ENCODE measurements around the gene PXMP4. TPM values are rescaled to one million over a fixed set of nuclear protein-coding genes. Genes with fewer than 3 reads are reported as not detected.
"Not testable (repeated sequence)": the region's sequence is repeated elsewhere in the genome, so short reads cannot be mapped to it uniquely, and the experiment has no call there.

PXMP4 gene
- total RNA-seq, 1 experiment from 2014 or later, result 1.3 TPM

DNA sequence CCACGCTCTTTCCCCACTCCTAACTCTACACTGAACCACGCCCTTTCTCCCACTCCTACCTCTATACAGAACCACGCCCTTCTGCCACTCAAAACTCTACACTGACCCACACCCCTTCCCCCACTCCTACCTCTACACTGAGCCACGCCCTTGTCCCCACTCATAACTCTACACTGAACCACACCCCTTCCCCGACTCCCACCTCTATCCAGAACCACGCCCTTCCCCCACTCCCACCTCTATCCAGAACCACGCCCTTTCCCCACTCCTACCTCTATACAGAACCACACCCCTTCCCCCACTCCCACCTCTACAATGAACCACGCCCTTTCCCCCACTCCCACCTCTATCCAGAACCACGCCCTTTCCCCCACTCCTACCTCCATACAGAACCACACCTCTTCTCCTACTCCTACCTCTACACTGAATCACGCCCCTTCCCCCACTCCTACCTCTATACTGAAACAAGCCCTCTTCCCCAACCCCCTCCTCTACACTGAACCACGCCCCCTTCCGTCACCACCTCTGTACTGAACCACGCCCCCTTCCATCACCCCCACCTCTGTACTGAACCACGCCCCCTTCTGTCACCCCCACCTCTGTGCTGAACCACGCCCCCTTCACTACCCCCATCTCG, 10.1 kb downstream of the PXMP4 start:
- in situ Hi-C loops (cut with HindIII; ENCODE audit: low sequenced_read_pairs), result no loop called here
- no peak for DNase-seq (ENCODE audit: low spot score)

DNA sequence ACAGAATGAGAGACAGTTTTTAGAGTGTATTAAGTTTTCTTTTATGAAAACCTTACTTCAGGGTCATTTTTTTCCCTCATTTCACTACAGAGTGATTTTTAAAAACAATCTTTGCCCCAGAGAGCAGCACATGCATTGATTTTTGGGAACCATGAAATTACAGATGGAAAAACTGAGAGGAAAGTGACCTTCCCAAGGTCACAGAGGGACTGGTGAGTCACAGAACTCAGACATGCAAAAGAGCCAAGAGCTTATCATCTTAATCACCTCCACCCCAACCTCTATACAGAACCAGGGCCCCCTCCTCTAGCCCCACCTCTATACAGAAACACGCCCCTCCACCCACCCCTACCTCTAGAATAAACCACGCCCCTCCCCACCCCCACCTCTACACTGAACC, 10.7 kb downstream of the PXMP4 start:
- in situ Hi-C loops (cut with HindIII; ENCODE audit: low sequenced_read_pairs), result no loop called here
- no peak for DNase-seq (ENCODE audit: low spot score)

DNA sequence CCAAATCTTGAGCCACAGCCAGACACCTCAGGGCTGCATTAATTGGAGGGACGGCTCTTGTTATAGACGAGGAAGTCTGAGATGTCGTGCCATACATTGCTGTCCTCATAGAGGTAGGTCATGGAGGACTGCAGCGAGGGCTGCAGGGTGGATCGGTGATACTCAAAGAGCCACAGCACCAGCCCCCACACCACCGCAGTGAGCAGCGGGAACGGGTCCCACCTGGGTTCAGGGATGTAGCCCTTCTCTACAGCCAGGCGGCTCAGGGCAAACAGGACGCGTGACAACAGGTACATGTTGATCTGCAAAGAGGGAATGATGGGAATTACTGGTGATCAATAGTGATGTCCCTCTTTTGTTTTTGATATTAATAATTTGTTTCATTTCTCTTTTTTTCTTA, 12.4 kb downstream of the PXMP4 start:
- in situ Hi-C loops (cut with HindIII; ENCODE audit: low sequenced_read_pairs), result no loop called here
- DNase-seq (ENCODE audit: low spot score), result no peak

- DNase-seq (ENCODE audit: low spot score), result no peak
- in situ Hi-C loops (cut with HindIII; ENCODE audit: low sequenced_read_pairs), result no loop called here
Measured at GRCh38 chr20:33704197-33704924, 15.7 kb downstream of the PXMP4 start.

DNA sequence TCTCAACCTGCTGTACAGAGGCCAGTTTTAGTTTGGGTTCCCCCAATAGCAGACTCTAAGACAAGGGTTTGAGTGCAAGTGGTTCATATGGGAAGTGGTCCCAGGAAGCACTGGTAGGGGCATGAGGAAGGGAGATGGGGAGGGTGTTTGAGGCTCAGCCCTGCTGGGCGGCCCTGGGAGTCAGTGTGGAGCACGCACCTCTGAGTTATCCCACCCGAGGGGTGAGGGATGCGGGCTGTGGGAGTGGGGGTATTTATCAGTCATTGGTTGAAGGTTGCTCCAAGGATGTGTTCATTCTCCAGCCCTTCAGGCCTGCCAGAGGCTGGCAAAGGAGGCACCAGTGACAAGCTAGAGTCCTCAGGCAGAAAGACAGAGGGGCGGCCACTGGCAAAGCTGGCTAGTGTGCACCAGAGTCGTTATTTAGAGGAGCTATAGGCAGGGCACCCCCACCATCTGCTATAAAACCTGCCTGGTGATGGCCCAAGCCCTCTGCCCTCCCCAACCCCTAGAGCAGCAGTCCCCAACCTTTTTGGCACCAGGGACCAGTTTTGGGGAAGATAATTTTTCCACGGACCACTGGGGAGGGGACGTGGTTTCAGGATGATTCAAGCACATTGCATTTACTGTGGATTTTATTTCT, 16.5 kb downstream of the PXMP4 start:
- in situ Hi-C loops (cut with HindIII; ENCODE audit: low sequenced_read_pairs), result no loop called here
- DNase-seq (ENCODE audit: low spot score), result no peak

- in situ Hi-C loops (cut with HindIII; ENCODE audit: low sequenced_read_pairs), result no loop called here
- peak; percentile 97 for DNase-seq (ENCODE audit: low spot score)
Measured at GRCh38 chr20:33702861-33703260, 17.2 kb downstream of the PXMP4 start.

DNA sequence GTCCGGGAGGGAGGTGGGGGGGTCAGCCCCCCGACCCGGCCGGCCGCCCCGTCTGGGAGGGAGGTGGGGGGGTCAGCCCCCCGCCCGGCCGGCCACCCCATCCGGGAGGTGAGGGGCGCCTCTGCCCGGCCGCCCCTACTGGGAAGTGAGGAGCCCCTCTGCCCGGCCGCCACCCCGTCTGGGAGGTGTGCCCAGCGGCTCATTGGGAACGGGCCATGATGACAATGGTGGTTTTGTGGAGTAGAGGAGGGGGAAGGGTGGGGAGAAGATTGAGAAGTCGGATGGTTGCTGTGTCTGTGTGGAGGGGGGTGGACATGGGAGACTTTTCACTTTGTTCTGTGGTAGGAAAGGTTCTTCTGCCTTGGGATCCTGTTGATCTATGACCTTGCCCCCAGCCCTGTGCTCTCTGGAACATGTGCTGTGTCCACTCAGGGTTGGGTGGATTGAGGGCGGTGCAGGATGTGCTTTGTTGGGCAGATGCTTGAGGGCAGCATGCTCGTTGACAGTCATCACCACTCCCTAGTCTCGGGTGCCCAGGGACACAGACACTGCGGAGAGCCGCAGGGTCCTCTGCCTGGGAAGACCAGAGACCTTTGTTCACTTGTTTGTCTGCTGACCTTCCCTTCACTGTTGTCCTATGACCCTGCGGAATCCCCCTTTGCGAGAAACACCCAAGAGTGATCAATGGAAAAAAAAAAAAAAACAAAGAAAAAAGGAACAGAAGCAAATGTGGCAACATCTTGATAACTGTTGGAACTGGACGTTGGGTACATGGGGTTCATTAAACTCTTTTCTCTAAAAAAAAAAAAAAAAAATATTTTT, 18.3 kb downstream of the PXMP4 start:
- DNase-seq (ENCODE audit: low spot score), result no peak
- in situ Hi-C loops (cut with HindIII; ENCODE audit: low sequenced_read_pairs), result no loop called here

DNA sequence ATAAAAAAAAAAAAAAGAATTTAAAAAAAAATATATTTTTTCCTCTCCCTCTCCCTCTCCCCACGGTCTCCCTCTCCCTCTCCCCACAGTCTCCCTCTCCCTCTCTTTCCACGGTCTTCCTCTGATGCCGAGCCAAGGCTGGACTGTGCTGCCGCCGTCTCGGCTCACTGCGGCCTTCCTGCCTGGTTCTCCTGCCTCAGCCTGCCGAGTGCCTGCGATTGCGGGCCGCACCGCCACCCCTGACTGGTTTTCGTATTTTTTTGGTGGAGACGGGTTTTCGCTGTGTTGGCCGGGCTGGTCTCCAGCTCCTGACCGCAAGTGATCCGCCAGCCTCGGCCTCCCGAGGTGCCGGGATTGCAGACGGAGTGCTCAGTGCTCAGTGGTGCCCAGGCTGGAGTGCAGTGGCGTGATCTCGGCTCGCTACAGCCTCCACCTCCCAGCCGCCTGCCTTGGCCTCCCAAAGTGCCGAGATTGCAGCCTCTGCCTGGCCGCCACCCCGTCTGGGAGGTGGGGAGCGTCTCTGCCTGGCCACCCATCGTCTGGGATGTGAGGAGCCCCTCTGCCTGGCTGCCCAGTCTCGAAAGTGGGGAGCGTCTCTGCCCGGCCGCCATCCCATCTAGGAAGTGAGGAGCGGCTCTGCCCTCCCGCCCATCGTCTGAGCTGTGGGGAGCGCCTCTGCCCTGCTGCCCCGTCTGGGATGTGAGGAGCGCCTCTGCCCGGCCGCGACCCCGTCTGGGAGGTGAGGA, 19.2 kb downstream of the PXMP4 start:
- DNase-seq (ENCODE audit: low spot score); in situ Hi-C loops (cut with HindIII; ENCODE audit: low sequenced_read_pairs): not testable (repeated sequence)

- DNase-seq (ENCODE audit: low spot score); in situ Hi-C loops (cut with HindIII; ENCODE audit: low sequenced_read_pairs): not testable (repeated sequence)
Measured at GRCh38 chr20:33698966-33699365, 21.1 kb downstream of the PXMP4 start.

DNA sequence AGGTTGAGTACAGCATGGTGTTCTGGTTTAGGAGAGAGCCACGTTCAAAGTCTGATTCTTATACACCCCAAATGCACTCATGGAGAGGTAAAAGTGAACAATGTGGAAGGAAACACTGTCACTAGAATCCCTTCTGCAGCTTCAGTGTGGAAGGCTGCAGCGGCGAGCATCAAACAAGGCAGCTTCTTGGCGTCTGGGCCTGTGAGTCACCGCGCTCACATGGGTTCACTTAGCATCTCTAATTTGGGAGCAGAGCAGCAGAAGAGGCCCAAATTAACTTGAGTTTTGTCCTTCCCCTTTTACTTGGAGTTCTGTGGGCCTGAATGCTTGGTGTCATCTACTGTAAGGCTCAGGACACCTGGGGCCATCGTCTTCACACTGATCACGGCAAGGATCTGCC, 23.0 kb downstream of the PXMP4 start:
- no peak for DNase-seq (ENCODE audit: low spot score)
- in situ Hi-C loops (cut with HindIII; ENCODE audit: low sequenced_read_pairs), result no loop called here

DNA sequence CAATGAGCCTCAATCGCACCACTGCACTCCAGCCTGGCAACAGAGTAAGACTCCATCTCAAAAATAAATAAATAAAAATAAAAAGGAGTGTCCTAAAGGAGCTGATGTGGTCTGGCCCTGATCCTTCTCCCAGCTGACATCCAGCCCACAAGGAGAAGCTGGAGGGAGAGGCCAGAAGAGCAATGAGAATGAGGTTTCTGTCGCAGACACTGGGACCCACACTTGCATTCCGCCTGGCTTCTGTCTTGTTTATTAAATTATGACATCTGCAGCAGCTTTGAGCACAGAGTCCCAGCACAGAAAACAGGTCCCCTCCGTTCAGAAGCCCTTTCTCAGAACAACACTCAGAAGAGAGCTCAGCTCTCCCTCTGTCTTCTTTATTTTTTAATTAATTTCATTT, 23.7 kb downstream of the PXMP4 start:
- in situ Hi-C loops (cut with HindIII; ENCODE audit: low sequenced_read_pairs), result no loop called here
- DNase-seq (ENCODE audit: low spot score), result no peak

DNA sequence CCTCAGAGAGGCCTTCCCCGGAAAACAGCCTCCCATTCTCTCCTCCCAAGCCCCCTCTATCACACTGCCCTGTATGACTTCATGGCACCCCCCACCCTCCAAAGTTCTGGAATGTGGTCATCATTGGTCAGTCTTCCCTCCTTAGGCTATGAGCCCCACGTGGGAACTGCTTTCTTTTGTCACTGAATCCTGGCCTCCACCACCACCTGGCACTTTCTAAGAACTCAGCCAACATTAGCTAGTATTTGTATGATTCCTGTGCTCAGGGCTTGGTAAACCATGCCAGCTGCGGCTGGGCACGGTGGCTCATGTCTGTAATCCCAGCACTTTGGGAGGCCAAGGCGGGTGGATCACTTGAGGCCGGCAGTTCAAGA, 25.5 kb downstream of the PXMP4 start:
- no peak for DNase-seq (ENCODE audit: low spot score)
- in situ Hi-C loops (cut with HindIII; ENCODE audit: low sequenced_read_pairs), result no loop called here

- in situ Hi-C loops (cut with HindIII; ENCODE audit: low sequenced_read_pairs), result no loop called here
- no peak for DNase-seq (ENCODE audit: low spot score)
Measured at GRCh38 chr20:33693741-33694638, 26.1 kb downstream of the PXMP4 start.

DNA sequence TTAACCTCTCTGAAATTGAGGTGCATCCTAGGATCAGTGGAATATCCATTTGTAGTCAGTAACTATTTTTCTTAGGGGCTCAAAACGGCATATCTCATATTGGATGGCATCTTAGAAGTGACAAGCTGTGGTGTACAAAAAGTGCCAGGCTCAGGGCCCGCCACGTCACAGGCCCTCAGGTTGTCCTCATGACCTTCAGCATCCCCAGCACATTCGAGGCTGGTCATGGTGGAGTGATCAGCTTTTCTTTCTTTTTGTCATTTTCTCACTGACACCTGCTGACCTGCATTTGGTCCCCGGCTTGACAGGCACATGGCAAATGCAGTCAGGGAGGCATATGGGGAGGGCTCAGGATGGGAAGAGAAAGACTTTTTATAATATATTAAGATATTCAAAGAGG, 26.8 kb downstream of the PXMP4 start:
- DNase-seq (ENCODE audit: low spot score), result no peak
- in situ Hi-C loops (cut with HindIII; ENCODE audit: low sequenced_read_pairs), result no loop called here

- DNase-seq (ENCODE audit: low spot score), result no peak
- in situ Hi-C loops (cut with HindIII; ENCODE audit: low sequenced_read_pairs), result no loop called here
Measured at GRCh38 chr20:33689973-33690372, 30.1 kb downstream of the PXMP4 start.

- in situ Hi-C loops (cut with HindIII; ENCODE audit: low sequenced_read_pairs), result no loop called here
- no peak for DNase-seq (ENCODE audit: low spot score)
Measured at GRCh38 chr20:33689493-33689892, 30.6 kb downstream of the PXMP4 start.

GRCh38 chr20:33688938-33689424, 31.1 kb downstream of the PXMP4 start:
- no peak for DNase-seq (ENCODE audit: low spot score)
- in situ Hi-C loops (cut with HindIII; ENCODE audit: low sequenced_read_pairs), result no loop called here
